PFSK-1 (cell line): Measurements from ENCODE around the gene HIPK2.

ENCODE experiments used
- FOXP2 ChIP-seq: optimal IDR thresholded peaks from 2 replicates; pipeline ENCODE3; 2011; ENCODE audit warnings: borderline replicate concordance, control low read depth, inconsistent platforms; ENCODE audit not compliant: insufficient read depth; ENCODE audit errors: extremely low read length, extremely low read depth
- POLR2AphosphoS5 ChIP-seq: IDR thresholded peaks from 2 replicates; pipeline ENCODE4 v1.6.1; 2012; ENCODE audit warnings: low read depth, mild to moderate bottlenecking, control low read depth, low read length, moderate library complexity
- REST ChIP-seq, 2 experiments: IDR thresholded peaks; 2 replicates each; pipeline versions ENCODE4 v1.6.1 to v1.8.0; 2011 to 2012; ENCODE audit warnings: low read depth in 2 of 2, low read length in 2 of 2, control low read depth in 1 of 2, inconsistent platforms in 1 of 2, mild to moderate bottlenecking in 1 of 2, moderate library complexity in 1 of 2; ENCODE audit not compliant: insufficient read depth in 1 of 2
- SIN3A ChIP-seq: IDR thresholded peaks from 2 replicates; pipeline ENCODE4 v1.6.1; 2012; ENCODE audit warnings: mild to moderate bottlenecking, low read length, moderate library complexity, borderline replicate concordance; ENCODE audit not compliant: insufficient read depth
- TAF1 ChIP-seq: IDR thresholded peaks from 2 replicates; pipeline ENCODE4 v1.6.1; 2012; ENCODE audit warnings: low read length, control low read depth, borderline replicate concordance; ENCODE audit not compliant: insufficient read depth

The HIPK2 gene

GRCh38 chr7:139822855-139823254, 45.1 kb upstream of the HIPK2 start:
- no peak for TF ChIP-seq POLR2AphosphoS5
- TF ChIP-seq TAF1 = no peak
- TF ChIP-seq REST (IDR thresholded peaks at IDR 0.05; ENCODE audit: insufficient read depth in 1 of 2, low read depth in 2 of 2, low read length in 2 of 2) = no peak
- TF ChIP-seq SIN3A = no peak
- TF ChIP-seq FOXP2 = no peak

GRCh38 chr7:139821349-139822105, 43.7 kb upstream of the HIPK2 start:
- TF ChIP-seq POLR2AphosphoS5 (no peak), FOXP2 (no peak), TAF1 (no peak), REST (IDR thresholded peaks at IDR 0.05; ENCODE audit: insufficient read depth in 1 of 2, low read depth in 2 of 2, low read length in 2 of 2) (no peak), SIN3A (no peak)

GRCh38 chr7:139820089-139820488, 42.3 kb upstream of the HIPK2 start:
- TF ChIP-seq FOXP2 = no peak
- TF ChIP-seq POLR2AphosphoS5 = no peak
- TF ChIP-seq REST (IDR thresholded peaks at IDR 0.05; ENCODE audit: insufficient read depth in 1 of 2, low read depth in 2 of 2, low read length in 2 of 2) = no peak

GRCh38 chr7:139817249-139817648, 39.5 kb upstream of the HIPK2 start:
- TF ChIP-seq REST (IDR thresholded peaks at IDR 0.05; ENCODE audit: insufficient read depth in 1 of 2, low read depth in 2 of 2, low read length in 2 of 2) = no peak
- no peak for TF ChIP-seq TAF1
- TF ChIP-seq SIN3A = no peak
- no peak for TF ChIP-seq POLR2AphosphoS5
- TF ChIP-seq FOXP2 = no peak

- TF ChIP-seq FOXP2 (no peak), TAF1 (no peak), POLR2AphosphoS5 (no peak), REST (IDR thresholded peaks at IDR 0.05; ENCODE audit: insufficient read depth in 1 of 2, low read depth in 2 of 2, low read length in 2 of 2) (no peak), SIN3A (no peak)
Measured at GRCh38 chr7:139813689-139814088, 35.9 kb upstream of the HIPK2 start.
